Fibroblast of mammary gland (primary cell): ENCODE results near the gene KCNQ1OT1.

Experiments
- DNase-seq: peaks from one replicate; pipeline ENCODE4 v3.0.0-alpha.2; 2010; ENCODE audit warnings: low read depth
- H3K4me3 ChIP-seq: 2 replicates; pipeline ENCODE4 v1.5.1; 2011; ENCODE audit warnings: low read depth, mild to moderate bottlenecking, low read length, moderate library complexity; ENCODE audit not compliant: control insufficient read depth
- TF ChIP-seq, protein P1 (sequence below): conservative IDR thresholded peaks from 2 replicates; pipeline ENCODE4 v1.5.1; 2011; ENCODE audit warnings: low read depth, low read length, inconsistent platforms; ENCODE audit not compliant: control insufficient read depth, insufficient read depth

Gene KCNQ1OT1

DNA sequence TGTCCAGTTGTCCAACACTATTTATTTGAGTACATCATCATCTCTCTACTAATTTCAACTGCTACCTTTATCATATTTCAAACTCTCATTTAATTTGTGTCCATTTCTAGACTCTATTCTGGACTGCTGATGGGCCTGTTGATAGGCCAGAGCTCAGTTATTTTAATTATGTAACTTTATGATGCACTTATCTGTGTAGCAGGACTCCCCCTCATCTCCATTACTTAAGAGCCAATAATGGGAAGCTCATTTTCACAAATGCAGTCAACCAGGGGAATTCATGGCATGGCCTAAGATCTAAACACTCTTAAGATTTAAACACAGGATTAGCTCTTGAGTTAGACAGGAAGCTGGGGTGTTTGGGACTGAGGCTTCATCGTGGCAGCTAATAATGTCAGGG is 21.4 kb downstream of the KCNQ1OT1 start:
- no peak overlapping the region for H3K4me3 ChIP-seq
- no peak for DNase-seq
- TF ChIP-seq, protein P1, sequence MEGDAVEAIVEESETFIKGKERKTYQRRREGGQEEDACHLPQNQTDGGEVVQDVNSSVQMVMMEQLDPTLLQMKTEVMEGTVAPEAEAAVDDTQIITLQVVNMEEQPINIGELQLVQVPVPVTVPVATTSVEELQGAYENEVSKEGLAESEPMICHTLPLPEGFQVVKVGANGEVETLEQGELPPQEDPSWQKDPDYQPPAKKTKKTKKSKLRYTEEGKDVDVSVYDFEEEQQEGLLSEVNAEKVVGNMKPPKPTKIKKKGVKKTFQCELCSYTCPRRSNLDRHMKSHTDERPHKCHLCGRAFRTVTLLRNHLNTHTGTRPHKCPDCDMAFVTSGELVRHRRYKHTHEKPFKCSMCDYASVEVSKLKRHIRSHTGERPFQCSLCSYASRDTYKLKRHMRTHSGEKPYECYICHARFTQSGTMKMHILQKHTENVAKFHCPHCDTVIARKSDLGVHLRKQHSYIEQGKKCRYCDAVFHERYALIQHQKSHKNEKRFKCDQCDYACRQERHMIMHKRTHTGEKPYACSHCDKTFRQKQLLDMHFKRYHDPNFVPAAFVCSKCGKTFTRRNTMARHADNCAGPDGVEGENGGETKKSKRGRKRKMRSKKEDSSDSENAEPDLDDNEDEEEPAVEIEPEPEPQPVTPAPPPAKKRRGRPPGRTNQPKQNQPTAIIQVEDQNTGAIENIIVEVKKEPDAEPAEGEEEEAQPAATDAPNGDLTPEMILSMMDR: no peak

DNA sequence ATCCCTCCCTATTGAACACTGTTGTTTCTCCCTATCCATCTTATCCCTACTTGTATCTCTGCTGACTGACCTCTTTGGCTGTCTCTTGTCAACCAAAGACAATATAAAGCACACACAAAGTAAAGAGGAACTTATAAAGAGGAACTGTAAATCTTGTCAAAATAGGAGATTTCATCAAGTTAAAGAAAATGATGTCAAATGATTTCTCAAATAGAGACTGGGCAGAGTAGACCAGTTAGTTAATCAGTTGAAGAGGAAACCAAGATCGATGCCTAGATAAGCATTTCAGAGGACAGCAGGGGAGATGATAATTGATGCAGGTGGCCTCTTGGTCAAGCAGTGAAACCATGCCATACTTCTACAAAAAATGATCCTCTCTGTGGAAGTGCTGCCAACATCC is 22.7 kb downstream of the KCNQ1OT1 start:
- no peak overlapping the region for H3K4me3 ChIP-seq
- DNase-seq: no peak
- TF ChIP-seq, protein P1: no peak

DNA sequence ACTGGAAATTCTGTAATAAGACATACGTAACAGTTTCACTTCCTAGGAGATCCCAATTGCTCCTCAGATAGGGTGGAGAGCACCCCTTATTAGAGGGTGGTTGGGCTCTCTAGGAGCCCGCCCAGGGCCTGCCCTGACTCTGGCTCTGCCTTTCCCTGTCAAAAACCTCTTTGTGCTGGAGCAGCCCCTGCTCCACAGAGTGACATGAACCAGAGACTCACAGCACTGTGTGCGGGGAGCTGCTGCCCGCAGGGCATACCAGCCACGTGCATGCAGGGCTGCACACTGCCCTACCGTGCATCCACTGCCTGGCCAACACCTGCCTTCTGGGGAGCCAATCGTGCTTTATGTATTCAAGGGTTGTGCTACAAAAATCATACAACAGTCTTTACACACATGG is 24.3 kb downstream of the KCNQ1OT1 start:
- TF ChIP-seq, protein P1: no peak
- DNase-seq: no peak
- no peak overlapping the region for H3K4me3 ChIP-seq

DNA sequence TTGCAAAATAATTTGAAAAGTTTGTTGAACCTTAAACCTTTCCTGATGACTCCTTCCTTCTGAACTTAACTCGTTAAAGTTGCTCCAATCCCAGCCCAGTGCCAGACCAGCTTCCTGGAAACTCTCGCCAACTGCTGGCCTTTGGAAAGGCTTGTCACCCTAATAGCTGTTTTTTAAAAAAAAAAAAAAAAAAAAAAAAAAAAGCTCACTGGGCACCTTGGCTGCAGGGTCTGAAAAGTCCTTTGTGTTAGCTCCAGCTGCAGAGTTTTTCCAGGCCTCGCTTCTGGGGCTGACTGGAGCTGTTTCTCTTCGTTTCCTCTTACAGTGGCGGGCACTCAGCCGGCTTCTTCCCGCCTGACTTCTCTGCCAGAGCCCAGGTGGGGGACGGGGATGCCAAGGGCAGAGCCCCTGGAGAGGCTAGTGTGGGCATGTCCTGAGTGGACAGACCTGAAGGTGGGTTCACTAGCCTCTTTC is 25.1 kb downstream of the KCNQ1OT1 start:
- H3K4me3 ChIP-seq: no peak overlapping the region
- DNase-seq: no peak
- TF ChIP-seq, protein P1: no peak

DNA sequence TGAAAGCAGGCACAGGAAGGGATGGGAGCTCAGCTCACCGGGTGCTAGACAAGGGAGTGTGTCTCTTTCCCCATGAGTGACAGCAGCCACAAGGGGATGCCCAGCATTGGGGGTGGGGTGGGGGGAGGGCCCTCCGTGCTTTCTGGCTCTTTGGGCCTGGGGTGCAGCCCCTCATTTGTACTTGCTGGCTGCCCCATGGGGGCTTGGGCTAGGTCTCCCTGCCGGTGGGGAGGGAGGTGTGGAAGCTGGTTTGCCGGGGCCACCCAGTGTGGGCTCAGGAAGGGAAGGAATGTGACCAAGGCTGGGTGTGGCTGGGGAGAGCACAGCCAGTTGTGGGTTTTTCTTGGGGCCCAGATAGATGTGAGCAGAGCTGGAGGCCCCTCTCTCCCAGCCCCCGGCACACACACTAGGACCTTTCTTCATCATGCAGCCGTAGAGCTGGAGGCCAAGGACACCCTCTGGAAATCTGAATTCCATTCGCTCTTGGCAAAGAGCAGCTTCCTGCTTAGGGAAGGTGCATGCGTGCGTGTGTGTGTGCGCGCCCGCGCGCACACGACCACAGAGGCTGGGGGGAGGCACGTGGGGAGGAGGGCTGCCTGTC is 25.8 kb downstream of the KCNQ1OT1 start:
- TF ChIP-seq, protein P1: no peak
- no peak overlapping the region for H3K4me3 ChIP-seq
- DNase-seq: no peak

DNA sequence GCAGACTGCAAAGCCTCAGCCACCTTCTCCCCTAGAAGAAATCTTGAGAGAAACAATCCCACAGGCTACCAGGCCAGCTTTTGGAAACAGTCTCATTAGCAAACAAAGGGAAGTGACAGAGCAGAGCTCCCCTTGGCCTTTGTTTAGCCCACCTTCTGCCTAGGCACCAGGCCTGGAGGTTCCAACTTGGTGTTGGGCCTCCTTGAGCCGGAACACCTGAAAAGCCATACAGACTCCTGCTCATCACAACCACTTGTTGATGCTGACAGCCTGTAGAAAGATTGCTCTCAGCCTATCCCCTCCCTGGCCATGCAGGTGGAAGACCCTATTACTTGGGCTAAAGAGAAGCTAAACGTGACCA is 26.6 kb downstream of the KCNQ1OT1 start:
- TF ChIP-seq, protein P1: no peak
- no peak overlapping the region for H3K4me3 ChIP-seq
- DNase-seq: no peak
